Natural killer cell (primary cell): Measurements from ENCODE around the gene SLC25A6. TPM values are rescaled to one million over a fixed set of nuclear protein-coding genes. Genes with fewer than 3 reads are reported as not detected.

Experiments used
- ATAC-seq, 3 donors: fragments of 150-1000 bp in 2 of 3; fragments of 200-7000 bp in 1 of 3; cut with Tn5 transposase; 1 replicate in 1 of 3; 2 replicates in 2 of 3; pipeline ENCODE4 v1.10.0; 2021; ENCODE audit warnings: mild to moderate bottlenecking in 2 of 3, moderate library complexity in 2 of 3
- DNase-seq, 2 donors: peaks; one replicate each; pipeline versions ENCODE4 v3.0.0 to v3.0.0-alpha.2; 2013 to 2021; ENCODE audit warnings: mixed read lengths in 1 of 2
- H3K27ac ChIP-seq: one replicate; pipeline ENCODE4 v1.5.1; 2013; ENCODE audit warnings: mild to moderate bottlenecking, low read length
- H3K27me3 ChIP-seq: one replicate; pipeline ENCODE4 v1.6.1; 2013; ENCODE audit warnings: low read length; ENCODE audit not compliant: control insufficient read depth, insufficient read depth
- H3K36me3 ChIP-seq: one replicate; pipeline ENCODE4 v1.6.1; 2013; ENCODE audit warnings: low read length; ENCODE audit not compliant: control insufficient read depth, insufficient read depth
- H3K4me1 ChIP-seq: one replicate; pipeline ENCODE4 v1.6.1; 2013; ENCODE audit warnings: low read length; ENCODE audit not compliant: control insufficient read depth, insufficient read depth
- H3K4me3 ChIP-seq: one replicate; pipeline ENCODE4 v1.5.1; 2013; ENCODE audit warnings: low read length
- H3K9me3 ChIP-seq: one replicate; pipeline ENCODE4 v1.6.1; 2013; ENCODE audit warnings: low read length; ENCODE audit not compliant: control insufficient read depth, insufficient read depth
- H3K27ac Mint-ChIP-seq, 2 donors: one replicate each; pipeline ENCODE4 v1.8.0; 2022; ENCODE audit warnings: mild to moderate bottlenecking in 2 of 2, mixed read lengths in 2 of 2, moderate library complexity in 1 of 2
- H3K27me3 Mint-ChIP-seq, 2 donors: one replicate each; pipeline ENCODE4 v1.8.0; 2022; ENCODE audit warnings: low read depth in 2 of 2, mixed read lengths in 2 of 2
- H3K36me3 Mint-ChIP-seq: one replicate; pipeline ENCODE4 v1.8.0; 2022; ENCODE audit warnings: mixed read lengths
- H3K4me1 Mint-ChIP-seq, 2 donors: one replicate each; pipeline ENCODE4 v1.8.0; 2022; ENCODE audit warnings: mixed read lengths in 2 of 2
- H3K4me3 Mint-ChIP-seq: one replicate; pipeline ENCODE4 v1.8.0; 2022; ENCODE audit warnings: mild to moderate bottlenecking, moderate library complexity, mixed read lengths
- H3K9me3 Mint-ChIP-seq, 2 donors: one replicate each; pipeline ENCODE4 v1.8.0; 2022; ENCODE audit warnings: mixed read lengths in 2 of 2
- CTCF ChIP-seq: fragments of 200-600 bp; IDR thresholded peaks from one replicate; pipeline ENCODE4 v1.8.0; 2022; ENCODE audit warnings: antibody characterized with exemption
- WGBS: methylation state at CpG from one replicate; pipeline ENCODE4 v1.1.7; 2013; ENCODE audit warnings: missing lambda C conversion rate; ENCODE audit not compliant: insufficient coverage; 5-methylcytosine and 5-hydroxymethylcytosine counted together
- intact Hi-C: fragments of 100-400 bp; cut with micrococcal nuclease; formaldehyde crosslinking; loops from one replicate; pipeline ENCODE4 v1.14.2; 2022
- total RNA-seq, 4 donors: library from RNA; stranded (reverse); fragments of 120-200 nt in 1 of 4; gene quantifications; one replicate each; pipeline versions ENCODE4 v1.2.3 to v1.2.4, GENCODE V29; 2013 to 2022

The SLC25A6 gene
- total RNA-seq, 3 donors from 2014 or later (not counting 1 experiment from before 2014, with no cell fraction given): 157 to 197 (median 178) TPM

GRCh38 chrX:1400049-1400448, 8.1 kb upstream of the SLC25A6 start:
- no peak for TF ChIP-seq CTCF
- Histone ChIP-seq H3K9me3 (no peaks in the 10 kb centered on the region), H3K4me1 (no peaks in the 10 kb centered on the region), H3K27ac (no peak overlapping the region), H3K36me3 (peaks cover 30% of the 10 kb centered on the region), H3K4me3 (no peak overlapping the region), H3K27me3 (no peaks in the 10 kb centered on the region)
- Mint-ChIP-seq H3K4me3 (no peak overlapping the region), H3K9me3 (no peaks in the 10 kb centered on the region), H3K27me3 (no peaks in the 10 kb centered on the region), H3K27ac (no peak overlapping the region), H3K36me3 (no peaks in the 10 kb centered on the region), H3K4me1 (peaks cover 0 to 13% of the 10 kb centered on the region in 2 donors)
- DNase-seq (no peak), ATAC-seq (no peak)
- intact Hi-C loops: no loop called here
- WGBS: 97% methylated on average over 7 of the region's 12 CpGs

- no peaks in the 10 kb centered on the region for H3K27me3 Mint-ChIP-seq
- intact Hi-C loops: no loop called here
Observed at GRCh38 chrX:1398431-1399340, 6.8 kb upstream of the SLC25A6 start.

GRCh38 chrX:1397441-1398270, 5.7 kb upstream of the SLC25A6 start:
- Histone ChIP-seq H3K27me3 (no peaks in the 10 kb centered on the region), H3K9me3 (no peaks in the 10 kb centered on the region), H3K27ac (no peak overlapping the region), H3K4me1 (peaks cover 7% of the 10 kb centered on the region), H3K36me3 (peaks cover 10% of the 10 kb centered on the region), H3K4me3 (no peak overlapping the region)
- no peaks in the 10 kb centered on the region for H3K36me3 Mint-ChIP-seq
- DNase-seq (no peak), ATAC-seq (no peak)
- no peaks in the 10 kb centered on the region for H3K27me3 Mint-ChIP-seq
- no peak for TF ChIP-seq CTCF
- WGBS: 96% methylated on average over 25 of the region's 29 CpGs
- peaks cover 15 to 31% of the 10 kb centered on the region in 2 donors for H3K4me1 Mint-ChIP-seq
- no peaks in the 10 kb centered on the region for H3K9me3 Mint-ChIP-seq
- H3K27ac Mint-ChIP-seq: no peak overlapping the region
- intact Hi-C loops: no loop called here
- H3K4me3 Mint-ChIP-seq: no peak overlapping the region

More at GRCh38 chrX:1398431-1399340, 6.8 kb upstream of the SLC25A6 start:
- Histone ChIP-seq H3K36me3 (peaks cover 19% of the 10 kb centered on the region), H3K27me3 (no peaks in the 10 kb centered on the region), H3K27ac (no peak overlapping the region), H3K9me3 (no peaks in the 10 kb centered on the region), H3K4me3 (no peak overlapping the region), H3K4me1 (no peaks in the 10 kb centered on the region)
- TF ChIP-seq CTCF: no peak
- Mint-ChIP-seq H3K4me3 (no peak overlapping the region), H3K4me1 (peaks cover 7 to 22% of the 10 kb centered on the region in 2 donors), H3K9me3 (no peaks in the 10 kb centered on the region), H3K27ac (no peak overlapping the region), H3K36me3 (no peaks in the 10 kb centered on the region)
- DNase-seq (no peak), ATAC-seq (no peak)
- 94% methylated on average over 29 of the region's 29 CpGs for WGBS
